ENCODE measurements around the gene ART1.

- TF ChIP-seq CTCF (IDR thresholded peaks at IDR 0.05 in 4 of 5, conservative IDR thresholded peaks at IDR 0.05 in 1 of 5): no peak
- no peak for TF ChIP-seq POLR2A (IDR thresholded peaks at IDR 0.05)
These were observed 21.8 kb upstream of the ART1 start for GRCh38 chr11:3623121-3623520.

Data from gastrocnemius medialis (tissue), 4 donors.